Ishikawa (cell line): ENCODE data around the gene HAUS7.

Source experiments
- CEBPB ChIP-seq: IDR thresholded peaks from 2 replicates; pipeline ENCODE4 v1.6.1; 2012
- CREB1 ChIP-seq: IDR thresholded peaks from 2 replicates; pipeline ENCODE4 v1.6.1; 2012; ENCODE audit warnings: low read depth
- EGR1 ChIP-seq: IDR thresholded peaks from 2 replicates; pipeline ENCODE4 v1.6.1; 2012
- EP300 ChIP-seq: IDR thresholded peaks from 2 replicates; pipeline ENCODE4 v1.6.1; 2012; ENCODE audit warnings: borderline replicate concordance
- FOXM1 ChIP-seq: IDR thresholded peaks from 2 replicates; pipeline ENCODE4 v1.6.1; 2012; ENCODE audit warnings: low read depth, borderline replicate concordance
- NFIC ChIP-seq: IDR thresholded peaks from 2 replicates; pipeline ENCODE4 v1.6.1; 2012
- RAD21 ChIP-seq: IDR thresholded peaks from 2 replicates; pipeline ENCODE4 v1.6.1; 2012; ENCODE audit warnings: low read depth
- TAF1 ChIP-seq: IDR thresholded peaks from 2 replicates; pipeline ENCODE4 v1.6.1; 2012; ENCODE audit warnings: low read depth, mild to moderate bottlenecking
- TCF12 ChIP-seq: IDR thresholded peaks from 2 replicates; pipeline ENCODE4 v1.6.1; 2012; ENCODE audit warnings: low read depth
- TEAD4 ChIP-seq: IDR thresholded peaks from 2 replicates; pipeline ENCODE4 v1.6.1; 2012
- YY1 ChIP-seq: IDR thresholded peaks from 2 replicates; pipeline ENCODE4 v1.6.1; 2012; ENCODE audit warnings: low read depth
- ZBTB7A ChIP-seq: IDR thresholded peaks from 2 replicates; pipeline ENCODE4 v1.6.1; 2012; ENCODE audit warnings: low read depth
- TF ChIP-seq, protein P1 (sequence below): IDR thresholded peaks from 2 replicates; pipeline ENCODE4 v1.6.1; 2012; ENCODE audit warnings: low read depth, mild to moderate bottlenecking
- TF ChIP-seq, protein P2 (sequence below): IDR thresholded peaks from 2 replicates; pipeline ENCODE4 v1.6.1; 2012
- TF ChIP-seq, protein P3 (sequence below): IDR thresholded peaks from 2 replicates; pipeline ENCODE4 v1.6.1; 2012

The HAUS7 gene

DNA sequence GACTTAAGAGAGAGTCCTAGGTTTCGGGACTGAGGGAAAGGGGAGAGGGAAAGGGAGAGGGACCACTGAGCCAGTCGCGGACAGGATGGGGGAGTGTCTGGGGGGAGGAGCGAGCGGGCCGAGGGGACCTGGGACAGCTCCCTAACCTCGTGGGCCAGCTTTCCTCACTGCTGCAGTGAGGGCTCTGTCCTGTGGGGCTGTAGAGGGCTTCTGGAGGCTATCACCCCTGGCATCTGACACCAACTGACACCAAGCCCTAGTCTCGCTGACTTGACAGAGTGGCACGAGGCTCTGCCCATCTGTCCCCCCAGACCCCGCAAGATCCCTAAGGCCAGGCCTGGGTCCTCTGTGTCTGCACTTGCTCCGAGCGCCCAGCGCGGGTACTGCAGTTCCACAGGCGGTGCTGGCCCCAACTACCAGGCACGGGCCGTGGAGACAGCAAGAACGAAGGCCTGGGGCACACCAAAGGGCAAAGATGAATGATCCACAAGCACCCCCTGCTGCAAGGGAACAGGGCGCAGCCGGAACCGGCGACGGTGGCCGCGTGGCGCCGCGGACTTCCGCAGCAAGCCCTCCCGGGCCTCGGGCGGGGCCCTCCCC, 465 bp downstream of the HAUS7 start:
- TF ChIP-seq, protein P1, sequence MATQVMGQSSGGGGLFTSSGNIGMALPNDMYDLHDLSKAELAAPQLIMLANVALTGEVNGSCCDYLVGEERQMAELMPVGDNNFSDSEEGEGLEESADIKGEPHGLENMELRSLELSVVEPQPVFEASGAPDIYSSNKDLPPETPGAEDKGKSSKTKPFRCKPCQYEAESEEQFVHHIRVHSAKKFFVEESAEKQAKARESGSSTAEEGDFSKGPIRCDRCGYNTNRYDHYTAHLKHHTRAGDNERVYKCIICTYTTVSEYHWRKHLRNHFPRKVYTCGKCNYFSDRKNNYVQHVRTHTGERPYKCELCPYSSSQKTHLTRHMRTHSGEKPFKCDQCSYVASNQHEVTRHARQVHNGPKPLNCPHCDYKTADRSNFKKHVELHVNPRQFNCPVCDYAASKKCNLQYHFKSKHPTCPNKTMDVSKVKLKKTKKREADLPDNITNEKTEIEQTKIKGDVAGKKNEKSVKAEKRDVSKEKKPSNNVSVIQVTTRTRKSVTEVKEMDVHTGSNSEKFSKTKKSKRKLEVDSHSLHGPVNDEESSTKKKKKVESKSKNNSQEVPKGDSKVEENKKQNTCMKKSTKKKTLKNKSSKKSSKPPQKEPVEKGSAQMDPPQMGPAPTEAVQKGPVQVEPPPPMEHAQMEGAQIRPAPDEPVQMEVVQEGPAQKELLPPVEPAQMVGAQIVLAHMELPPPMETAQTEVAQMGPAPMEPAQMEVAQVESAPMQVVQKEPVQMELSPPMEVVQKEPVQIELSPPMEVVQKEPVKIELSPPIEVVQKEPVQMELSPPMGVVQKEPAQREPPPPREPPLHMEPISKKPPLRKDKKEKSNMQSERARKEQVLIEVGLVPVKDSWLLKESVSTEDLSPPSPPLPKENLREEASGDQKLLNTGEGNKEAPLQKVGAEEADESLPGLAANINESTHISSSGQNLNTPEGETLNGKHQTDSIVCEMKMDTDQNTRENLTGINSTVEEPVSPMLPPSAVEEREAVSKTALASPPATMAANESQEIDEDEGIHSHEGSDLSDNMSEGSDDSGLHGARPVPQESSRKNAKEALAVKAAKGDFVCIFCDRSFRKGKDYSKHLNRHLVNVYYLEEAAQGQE: peak; percentile 77
- TF ChIP-seq, protein P2, sequence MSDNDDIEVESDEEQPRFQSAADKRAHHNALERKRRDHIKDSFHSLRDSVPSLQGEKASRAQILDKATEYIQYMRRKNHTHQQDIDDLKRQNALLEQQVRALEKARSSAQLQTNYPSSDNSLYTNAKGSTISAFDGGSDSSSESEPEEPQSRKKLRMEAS: peak; percentile 89
- no peak for TF ChIP-seq ZBTB7A

DNA sequence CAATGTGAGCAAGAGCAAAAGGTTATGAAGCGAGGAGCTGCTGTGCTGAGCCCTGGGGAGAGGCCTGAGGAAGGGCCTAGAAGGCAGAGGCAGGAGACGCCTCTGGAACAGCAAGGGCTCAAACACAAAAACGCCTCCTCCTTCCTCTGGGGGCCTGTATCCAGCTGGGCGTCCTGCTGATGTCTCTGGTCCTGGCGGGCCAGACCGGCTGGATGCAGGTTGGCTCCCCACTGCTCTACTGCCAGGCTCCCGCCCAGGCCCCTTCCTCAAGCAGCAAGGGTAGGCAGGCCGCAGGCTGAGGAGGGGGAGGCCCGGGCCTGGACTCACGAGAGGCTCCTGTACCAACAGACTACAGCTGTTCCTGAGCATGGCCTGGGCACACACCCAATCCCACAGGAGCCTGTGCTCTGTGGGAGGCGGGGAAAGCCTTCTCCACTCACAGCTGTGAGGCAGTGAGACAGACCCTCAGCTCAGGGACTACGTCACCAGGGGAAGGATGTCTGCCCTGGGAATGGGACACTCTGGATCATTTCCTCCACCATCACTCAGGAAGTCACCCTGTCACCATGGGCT, 2.3 kb downstream of the HAUS7 start:
- TF ChIP-seq NFIC (no peak), FOXM1 (no peak), RAD21 (no peak), TAF1 (no peak), YY1 (no peak), CREB1 (no peak), CEBPB (no peak), TCF12 (no peak), TEAD4 (no peak), EP300 (no peak), EGR1 (no peak)
- TF ChIP-seq, protein P2: no peak
- TF ChIP-seq, protein P3, sequence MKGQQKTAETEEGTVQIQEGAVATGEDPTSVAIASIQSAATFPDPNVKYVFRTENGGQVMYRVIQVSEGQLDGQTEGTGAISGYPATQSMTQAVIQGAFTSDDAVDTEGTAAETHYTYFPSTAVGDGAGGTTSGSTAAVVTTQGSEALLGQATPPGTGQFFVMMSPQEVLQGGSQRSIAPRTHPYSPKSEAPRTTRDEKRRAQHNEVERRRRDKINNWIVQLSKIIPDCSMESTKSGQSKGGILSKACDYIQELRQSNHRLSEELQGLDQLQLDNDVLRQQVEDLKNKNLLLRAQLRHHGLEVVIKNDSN: no peak
- TF ChIP-seq, protein P1: no peak

DNA sequence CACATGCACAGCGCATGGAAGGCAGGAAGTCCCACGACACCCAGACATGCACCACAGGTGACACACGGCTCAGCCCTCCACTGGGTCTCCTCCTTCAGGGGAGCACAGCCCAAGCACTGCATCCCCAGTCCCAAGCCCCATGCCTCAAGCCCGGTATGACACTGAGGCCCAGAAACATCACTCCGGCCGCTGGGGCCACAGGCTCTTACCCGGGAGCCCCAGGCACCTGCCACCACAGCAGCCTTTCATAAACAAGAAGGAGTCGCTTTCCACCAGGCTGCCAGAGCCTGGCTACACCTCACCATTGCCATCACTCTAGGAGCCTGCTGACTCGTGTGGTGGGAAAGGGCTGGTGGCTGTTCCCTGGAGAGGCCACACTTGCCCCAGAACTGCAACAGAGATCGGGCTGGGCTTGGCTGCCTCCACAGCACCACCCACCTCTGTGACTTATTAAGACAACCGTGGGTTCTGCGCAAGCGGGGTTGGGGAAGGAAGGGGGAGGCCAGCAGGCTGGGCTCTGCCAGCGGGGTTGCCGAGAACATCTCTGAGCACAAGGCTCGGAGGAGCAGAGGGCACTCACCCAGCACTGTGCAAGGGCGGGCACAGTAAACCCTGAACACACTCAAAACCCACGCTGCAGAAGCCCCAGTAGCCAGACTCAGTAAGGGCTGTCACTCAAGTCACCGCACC, 4.5 kb downstream of the HAUS7 start:
- no peak for TF ChIP-seq ZBTB7A
- TF ChIP-seq, protein P3: no peak
- TF ChIP-seq EP300: no peak
- no peak for TF ChIP-seq TCF12
- TF ChIP-seq, protein P2: no peak
- TF ChIP-seq EGR1: no peak
- TF ChIP-seq TEAD4: no peak
- TF ChIP-seq, protein P1: no peak
- TF ChIP-seq CEBPB: no peak
- TF ChIP-seq CREB1: no peak

DNA sequence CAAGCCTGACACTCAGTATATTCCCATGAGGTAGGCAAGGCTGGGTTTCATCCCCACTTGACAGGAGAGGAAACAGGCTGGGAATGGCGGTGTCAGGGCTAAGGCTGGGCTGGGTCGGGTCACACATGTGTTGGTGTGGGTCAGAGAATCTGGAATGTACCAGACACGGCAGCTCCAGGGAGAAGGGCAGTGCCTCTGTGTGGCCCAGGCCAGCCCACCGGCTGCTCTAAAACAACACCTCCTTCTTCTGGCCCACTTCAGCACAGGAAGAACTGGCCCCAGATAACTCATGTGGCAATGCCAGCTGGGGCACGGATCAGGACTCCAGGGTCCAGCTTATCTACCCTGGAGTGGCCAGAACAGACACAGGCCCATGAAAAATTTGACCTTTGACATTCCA, 6.3 kb downstream of the HAUS7 start:
- TF ChIP-seq RAD21: no peak
- TF ChIP-seq CREB1: no peak
- no peak for TF ChIP-seq YY1
- TF ChIP-seq TAF1: no peak
